Endometrial microvascular endothelial cells (primary cell): Measurements from ENCODE around the gene DUOX1. TPM values are rescaled to one million over a fixed set of nuclear protein-coding genes. Genes with fewer than 3 reads are reported as not detected.
"Not testable (repeated sequence)": the region's sequence is repeated elsewhere in the genome, so short reads cannot be mapped to it uniquely, and the experiment has no call there.

ENCODE experiments used
- in situ Hi-C: cut with HindIII; loops from 2 replicates; pipeline ENCODE4 v1.10.0; 2017; ENCODE audit warnings: low sequenced_read_pairs, low pct_unique_long_range_greater_than_20kb; ENCODE audit errors: inconsistent ontology term
- total RNA-seq: library from RNA; depleted of rRNA; stranded (reverse); fragments of >200 nt; gene quantifications from one replicate; pipeline ENCODE4 v1.2.3, GENCODE V29; 2015; ENCODE audit errors: inconsistent ontology term

The DUOX1 gene
- total RNA-seq, 1 donor from 2014 or later = not detected

- in situ Hi-C loops = no loop called here
Observed at GRCh38 chr15:45102226-45102625, 27.6 kb upstream of the DUOX1 start.

- in situ Hi-C loops = not testable (repeated sequence)
Observed at GRCh38 chr15:45104170-45104569, 25.6 kb upstream of the DUOX1 start.

GRCh38 chr15:45105586-45105985 lies 24.2 kb upstream of the DUOX1 start:
- in situ Hi-C loops = no loop called here

- in situ Hi-C loops = no loop called here
Observed at GRCh38 chr15:45106002-45106790, 23.6 kb upstream of the DUOX1 start.

- in situ Hi-C loops = no loop called here
Observed at GRCh38 chr15:45107941-45108630, 21.7 kb upstream of the DUOX1 start.

GRCh38 chr15:45110256-45110820 lies 19.5 kb upstream of the DUOX1 start:
- in situ Hi-C loops = no loop called here

- in situ Hi-C loops = no loop called here
Observed at GRCh38 chr15:45111390-45112142, 18.2 kb upstream of the DUOX1 start.

- in situ Hi-C loops = no loop called here
Observed at GRCh38 chr15:45112143-45112590, 17.6 kb upstream of the DUOX1 start.

GRCh38 chr15:45112591-45113379 lies 17.0 kb upstream of the DUOX1 start:
- in situ Hi-C loops = no loop called here

- in situ Hi-C loops = no loop called here
Observed at GRCh38 chr15:45113380-45113990, 16.3 kb upstream of the DUOX1 start.

- in situ Hi-C loops = no loop called here
Observed at GRCh38 chr15:45114076-45114750, 15.6 kb upstream of the DUOX1 start, which contains the start of the genes DUOX2 and DUOXA2. Gene DUOX2, minus strand, starts transcription at chr15:45114172. Its CDS starts 761 bp downstream, at chr15:45113411. Gene DUOXA2, plus strand, starts transcription at chr15:45114326. Its CDS starts 280 bp downstream, at chr15:45114606.

GRCh38 chr15:45114751-45115085 lies 15.1 kb upstream of the DUOX1 start:
- in situ Hi-C loops = no loop called here

- in situ Hi-C loops = no loop called here
Observed at GRCh38 chr15:45115312-45115820, 14.4 kb upstream of the DUOX1 start.

GRCh38 chr15:45116006-45116481 lies 13.8 kb upstream of the DUOX1 start:
- in situ Hi-C loops = no loop called here

- in situ Hi-C loops = no loop called here
Observed at GRCh38 chr15:45116482-45117307, 13.1 kb upstream of the DUOX1 start.

GRCh38 chr15:45117308-45118130 lies 12.3 kb upstream of the DUOX1 start:
- in situ Hi-C loops = no loop called here
